H1 (cell line): ENCODE results near the gene NFIA. TPM values are rescaled to one million over a fixed set of nuclear protein-coding genes. Genes with fewer than 3 reads are reported as not detected.

Experiments used
- CTCF ChIA-PET: fragments of 300-600 bp; sonication (Branson Sonifier 250); formaldehyde crosslinking; loops from one replicate; lab custom pipeline; 2021; ENCODE audit not compliant: partially characterized antibody; lab: Charles Lee
- POLR2A ChIA-PET: fragments of 300-600 bp; sonication (Branson Sonifier 250); formaldehyde crosslinking; loops from one replicate; lab custom pipeline; 2021; ENCODE audit warnings: inconsistent platforms; ENCODE audit not compliant: partially characterized antibody; lab: Charles Lee
- DNase-seq, 2 experiments: peaks; one replicate each; pipeline versions ENCODE4 v3.0.0 to v3.0.0-alpha.2; 2010 to 2022; ENCODE audit warnings: low spot score in 2 of 2, low read depth in 1 of 2, mixed read lengths in 1 of 2
- FAIRE-seq: peaks from 2 replicates; lab custom pipeline; 2011; peaks lifted over from hg19 to GRCh38; lab: Jason Lieb, UNC
- H2AFZ ChIP-seq: 2 replicates; pipeline ENCODE4 v1.8.1; 2012; ENCODE audit warnings: low read length, inconsistent platforms
- H2AK5ac ChIP-seq: 2 replicates; pipeline ENCODE4 v1.6.1; 2013; ENCODE audit warnings: low read depth, low read length
- H2BK120ac ChIP-seq: replicated peaks from 2 replicates; pipeline ENCODE3; 2013; ENCODE audit warnings: low read depth, low read length, inconsistent platforms
- H2BK12ac ChIP-seq: 2 replicates; pipeline ENCODE4 v1.6.1; 2013; ENCODE audit warnings: low read depth, low read length
- H2BK15ac ChIP-seq: 2 replicates; pipeline ENCODE4 v1.6.1; 2013; ENCODE audit warnings: low read length
- H2BK20ac ChIP-seq: 2 replicates; pipeline ENCODE4 v1.6.1; 2013; ENCODE audit warnings: low read length
- H2BK5ac ChIP-seq: 2 replicates; pipeline ENCODE4 v1.6.1; 2013; ENCODE audit warnings: low read depth, low read length
- H3K14ac ChIP-seq: 2 replicates; pipeline ENCODE4 v1.6.1; 2013; ENCODE audit warnings: inconsistent platforms; ENCODE audit not compliant: insufficient read length
- H3K18ac ChIP-seq: 2 replicates; pipeline ENCODE4 v1.6.1; 2013; ENCODE audit warnings: low read length; ENCODE audit errors: extremely low read depth
- H3K23ac ChIP-seq: 2 replicates; pipeline ENCODE4 v1.6.1; 2013; ENCODE audit warnings: inconsistent platforms; ENCODE audit not compliant: insufficient read length
- H3K23me2 ChIP-seq: 2 replicates; pipeline ENCODE4 v1.6.1; 2013; ENCODE audit warnings: low read depth, low read length
- H3K27ac ChIP-seq: 2 replicates; pipeline ENCODE4 v1.6.1; 2011; ENCODE audit warnings: low read depth, low read length, inconsistent platforms
- H3K27me3 ChIP-seq, 4 experiments: replicated peaks in 1 of 4; 1 replicate in 1 of 4; 2 replicates in 3 of 4; pipeline versions ENCODE4 v1.6.1 to v1.8.1; 2011 to 2013; ENCODE audit warnings: low read length in 3 of 4, mild to moderate bottlenecking in 3 of 4, inconsistent platforms in 2 of 4, mixed read lengths in 2 of 4, moderate library complexity in 1 of 4; ENCODE audit not compliant: control insufficient read depth in 3 of 4, insufficient read depth in 3 of 4; ENCODE audit errors: extremely low read depth in 1 of 4
- H3K36me3 ChIP-seq, 4 experiments: 2 replicates each; pipeline versions ENCODE4 v1.6.1 to v1.8.1; 2011 to 2013; ENCODE audit warnings: mild to moderate bottlenecking in 4 of 4, low read length in 3 of 4, moderate library complexity in 2 of 4, control low read depth in 1 of 4, inconsistent platforms in 1 of 4; ENCODE audit not compliant: insufficient read depth in 4 of 4, control insufficient read depth in 2 of 4
- H3K4ac ChIP-seq: replicated peaks from 2 replicates; pipeline ENCODE3; 2013; ENCODE audit warnings: low read length, low read depth, mixed read lengths, inconsistent platforms; ENCODE audit not compliant: insufficient read length
- H3K4me1 ChIP-seq, 4 experiments: replicated peaks in 1 of 4; 1 replicate in 1 of 4; 2 replicates in 3 of 4; pipeline versions ENCODE4 v1.6.1 to v1.8.1; 2011 to 2013; ENCODE audit warnings: low read length in 3 of 4, inconsistent platforms in 2 of 4, mixed read lengths in 1 of 4; ENCODE audit not compliant: insufficient read depth in 4 of 4, control insufficient read depth in 3 of 4
- H3K4me2 ChIP-seq, 2 experiments: 2 replicates each; pipeline versions ENCODE4 v1.6.1 to v1.8.1; 2011 to 2013; ENCODE audit warnings: low read depth in 2 of 2, low read length in 2 of 2, control low read depth in 1 of 2, inconsistent platforms in 1 of 2, mild to moderate bottlenecking in 1 of 2; ENCODE audit not compliant: insufficient read depth in 1 of 2
- H3K4me3 ChIP-seq, 4 experiments: fragments of 200-600, 300-600 bp in 1 of 4; sonication (generic), shearing (Covaris generic), sonication (Bioruptor Twin) in 1 of 4; 2 replicates each; pipeline versions ENCODE4 v1.5.1 to v1.8.1; 2011 to 2016; ENCODE audit warnings: low read length in 4 of 4, low read depth in 3 of 4, control low read depth in 2 of 4, inconsistent platforms in 2 of 4, mild to moderate bottlenecking in 2 of 4, mixed read lengths in 1 of 4, moderate library complexity in 1 of 4; ENCODE audit not compliant: insufficient read depth in 2 of 4; ENCODE audit errors: extremely low read depth in 1 of 4
- H3K56ac ChIP-seq: replicated peaks from 2 replicates; pipeline ENCODE3; 2013; ENCODE audit warnings: low read depth, mild to moderate bottlenecking, mixed read lengths, low read length, inconsistent platforms; ENCODE audit not compliant: insufficient read length
- H3K79me1 ChIP-seq: 2 replicates; pipeline ENCODE4 v1.6.1; 2013; ENCODE audit warnings: low read depth, low read length, control low read depth
- H3K79me2 ChIP-seq, 2 experiments: 2 replicates each; pipeline versions ENCODE4 v1.6.1 to v1.8.1; 2012 to 2013; ENCODE audit warnings: low read length in 2 of 2, mild to moderate bottlenecking in 2 of 2, inconsistent platforms in 1 of 2; ENCODE audit not compliant: insufficient read depth in 2 of 2, control insufficient read depth in 1 of 2
- H3K9ac ChIP-seq, 4 experiments: replicated peaks in 1 of 4; 1 replicate in 1 of 4; 2 replicates in 3 of 4; pipeline versions ENCODE4 v1.6.1 to v1.8.1; 2011 to 2013; ENCODE audit warnings: low read depth in 3 of 4, low read length in 3 of 4, control low read depth in 2 of 4, mild to moderate bottlenecking in 2 of 4, moderate library complexity in 2 of 4, inconsistent platforms in 1 of 4; ENCODE audit errors: extremely low read depth in 1 of 4
- H3K9me3 ChIP-seq, 2 experiments: 2 replicates each; pipeline versions ENCODE4 v1.6.1 to v1.8.1; 2012 to 2013; ENCODE audit warnings: mild to moderate bottlenecking in 2 of 2, moderate library complexity in 2 of 2, control low read depth in 1 of 2, inconsistent platforms in 1 of 2, low read depth in 1 of 2, low read length in 1 of 2, mixed read lengths in 1 of 2; ENCODE audit not compliant: insufficient read depth in 2 of 2
- H4K20me1 ChIP-seq, 2 experiments: replicated peaks in 1 of 2; 2 replicates each; pipeline versions ENCODE3 to v1.8.1; 2011 to 2013; ENCODE audit warnings: inconsistent platforms in 2 of 2, low read length in 2 of 2, mild to moderate bottlenecking in 1 of 2; ENCODE audit not compliant: insufficient read depth in 2 of 2, control insufficient read depth in 1 of 2
- H4K5ac ChIP-seq: 2 replicates; pipeline ENCODE4 v1.6.1; 2013; ENCODE audit warnings: low read length, low read depth, mixed read lengths, inconsistent platforms; ENCODE audit not compliant: insufficient read length
- H4K8ac ChIP-seq: 2 replicates; pipeline ENCODE4 v1.8.0; 2013; ENCODE audit warnings: mild to moderate bottlenecking, moderate library complexity, low read length, inconsistent platforms; ENCODE audit not compliant: insufficient read depth; ENCODE audit errors: extremely low read depth
- H4K91ac ChIP-seq: replicated peaks from 2 replicates; pipeline ENCODE3; 2013; ENCODE audit warnings: low read length, mixed read lengths, inconsistent platforms; ENCODE audit not compliant: insufficient read length
- JUN ChIP-seq: IDR thresholded peaks from 2 replicates; pipeline ENCODE4 v1.6.1; 2011; ENCODE audit warnings: low read depth, mild to moderate bottlenecking, improper control_type of control experiment, low read length
- KDM5A ChIP-seq: fragments of 200-600 bp; IDR thresholded peaks from 2 replicates; pipeline ENCODE4 v1.7.1; 2012; ENCODE audit warnings: mild to moderate bottlenecking, low read length, inconsistent platforms, mixed read lengths
- NANOG ChIP-seq: IDR thresholded peaks from 2 replicates; pipeline ENCODE4 v1.6.1; 2011; ENCODE audit warnings: low read length, low read depth, mild to moderate bottlenecking, inconsistent platforms; ENCODE audit not compliant: insufficient read depth, poor library complexity, severe bottlenecking
- SIN3A ChIP-seq, 2 experiments: IDR thresholded peaks in 1 of 2; conservative IDR thresholded peaks in 1 of 2; 2 replicates each; pipeline ENCODE4 v1.6.1; 2011 to 2012; ENCODE audit warnings: low read length in 2 of 2, improper control_type of control experiment in 1 of 2, low read depth in 1 of 2, mild to moderate bottlenecking in 1 of 2
- SP1 ChIP-seq: IDR thresholded peaks from 2 replicates; pipeline ENCODE4 v1.6.1; 2011; ENCODE audit warnings: low read depth, low read length
- SP4 ChIP-seq: IDR thresholded peaks from 2 replicates; pipeline ENCODE4 v1.6.1; 2012; ENCODE audit warnings: low read length, inconsistent platforms
- WGBS, 2 experiments: shearing (Covaris generic) in 1 of 2; methylation state at CpG; one replicate each; pipeline versions ENCODE4 v1.1.6 to v1.1.7; 2013 to 2015; ENCODE audit warnings: low lambda C conversion rate in 2 of 2, mixed read lengths in 2 of 2, inconsistent platforms in 1 of 2, low coverage in 1 of 2, missing lambda C conversion rate in 1 of 2; ENCODE audit not compliant: insufficient replicate concordance in 2 of 2, insufficient coverage in 1 of 2, insufficient read length in 1 of 2; ENCODE audit errors: extremely low coverage in 1 of 2, missing lambda C conversion rate in 1 of 2; 5-methylcytosine and 5-hydroxymethylcytosine counted together
- polyA plus RNA-seq, 7 experiments: library from polyadenylated mRNA; depleted of rRNA in 3 of 7; stranded (reverse) in 5 of 7; unstranded in 2 of 7; fragments of >200 nt in 5 of 7; fragments of 200-250 nt in 2 of 7; gene quantifications; 1 replicate in 5 of 7; 2 replicates in 1 of 7; 4 replicates in 1 of 7; pipeline versions ENCODE4 v1.2.1 to v1.2.3, GENCODE V29; 2011 to 2013; ENCODE audit warnings: missing spikeins in 2 of 7, mixed read lengths in 2 of 7
- total RNA-seq: library from RNA; stranded (reverse); fragmentation: NEBNext Ultra II Directional; extraction: Animal tissue kit (Norgen Biotek cat#: 25700); gene quantifications from 2 replicates; pipeline ENCODE4 v1.2.1, GENCODE V29; 2021
- TF ChIP-seq, protein P1 (sequence below): IDR thresholded peaks from 2 replicates; pipeline ENCODE4 v1.6.1; 2011; ENCODE audit warnings: low read depth, mild to moderate bottlenecking, low read length; ENCODE audit not compliant: insufficient read depth

The NFIA gene
- total and polyA plus RNA-seq, 2 of the 8 experiments (the other 6 are each of a cell fraction or from before 2014, with no cell fraction given), result 1.8 to 2.3 TPM

DNA sequence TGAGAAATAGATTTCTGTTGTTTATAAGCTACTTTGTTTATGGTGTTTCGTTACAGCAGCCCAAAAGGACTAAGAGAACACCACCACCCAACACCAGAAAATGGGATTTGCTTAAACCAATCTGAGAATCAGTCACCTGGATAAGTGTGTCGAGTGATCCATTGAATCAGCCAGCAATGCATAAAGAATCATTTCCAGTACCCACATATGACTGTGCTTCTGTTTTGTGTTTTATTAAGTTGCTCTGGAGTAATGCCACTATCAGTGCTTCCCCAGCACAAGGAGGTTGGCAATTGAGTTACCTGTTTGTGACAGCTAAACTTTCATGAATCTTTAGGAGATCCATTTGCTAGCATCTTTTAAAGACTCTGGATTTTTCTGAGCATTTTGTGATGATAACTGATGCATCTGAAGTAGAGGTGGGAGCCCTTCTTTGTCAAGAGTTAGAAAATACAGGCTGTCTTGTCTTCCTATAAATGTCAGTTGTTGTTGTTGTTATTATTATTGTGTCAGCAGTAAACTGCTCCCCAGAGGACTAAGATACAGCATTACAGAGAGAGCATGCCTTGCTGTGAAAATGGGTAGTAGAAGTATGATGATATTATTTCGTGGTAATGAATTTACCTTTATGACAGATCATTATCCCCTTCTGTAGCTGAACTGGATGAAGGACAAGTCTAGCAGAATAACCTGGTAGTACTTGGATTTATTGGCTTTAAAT lies 225.2 kb downstream of the NFIA start:
- Histone ChIP-seq H2AFZ (no peak overlapping the region), H3K23me2 (no peaks in the 10 kb centered on the region), H3K14ac (no peak overlapping the region), H3K27ac (no peak overlapping the region), H3K56ac (no peak overlapping the region), H3K4ac (no peak overlapping the region), H3K9me3 (no peaks in the 10 kb centered on the region), H3K23ac (no peak overlapping the region), H3K27me3 (no peaks in the 10 kb centered on the region), H3K4me2 (no peak overlapping the region), H3K4me1 (no peaks in the 10 kb centered on the region), H3K79me1 (no peaks in the 10 kb centered on the region), H2BK20ac (no peak overlapping the region), H3K4me3 (no peak overlapping the region), H4K91ac (no peak overlapping the region), H2BK120ac (no peak overlapping the region), H2BK15ac (no peak overlapping the region), H2AK5ac (no peak overlapping the region), H2BK5ac (no peak overlapping the region), H3K18ac (no peak overlapping the region), H3K36me3 (no peaks in the 10 kb centered on the region), H4K8ac (no peak overlapping the region), H4K5ac (no peak overlapping the region), H3K79me2 (no peaks in the 10 kb centered on the region), H4K20me1 (no peaks in the 10 kb centered on the region), H2BK12ac (no peak overlapping the region), H3K9ac (no peak overlapping the region)
- 83% methylated on average over 3 of the region's 3 CpGs; no CpG with 5 or more reads in 1 of the 2 experiments for WGBS, 2 experiments
- ChIA-PET CTCF (interaction anchor here (0.6 to 1.4 kb wide), 3 partner anchors 8 to 146 kb away, joined by 3 to 4 read pairs (median 3); no protein-coding TSS in a partner anchor), POLR2A (no interaction called here)
- FAIRE-seq, result no peak
- DNase-seq, result no peak
- no peak for TF ChIP-seq JUN
- TF ChIP-seq, protein P1, sequence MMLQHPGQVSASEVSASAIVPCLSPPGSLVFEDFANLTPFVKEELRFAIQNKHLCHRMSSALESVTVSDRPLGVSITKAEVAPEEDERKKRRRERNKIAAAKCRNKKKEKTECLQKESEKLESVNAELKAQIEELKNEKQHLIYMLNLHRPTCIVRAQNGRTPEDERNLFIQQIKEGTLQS, result no peak
- TF ChIP-seq SP1, result no peak
- TF ChIP-seq NANOG, result no peak
- no peak for TF ChIP-seq SP4
- TF ChIP-seq KDM5A, result no peak
- TF ChIP-seq SIN3A (conservative IDR thresholded peaks at IDR 0.05 in 1 of 2, IDR thresholded peaks at IDR 0.05 in 1 of 2; ENCODE audit: low read depth in 1 of 2, low read length in 2 of 2), result no peak
